Measurements from ENCODE around the gene PATJ.

The PATJ gene

GRCh38 chr1:61968869-61969268 lies 226.6 kb downstream of the PATJ start:
- no peak for DNase-seq (ENCODE audit: extremely low read depth, low read depth)
- TF ChIP-seq, protein P1, sequence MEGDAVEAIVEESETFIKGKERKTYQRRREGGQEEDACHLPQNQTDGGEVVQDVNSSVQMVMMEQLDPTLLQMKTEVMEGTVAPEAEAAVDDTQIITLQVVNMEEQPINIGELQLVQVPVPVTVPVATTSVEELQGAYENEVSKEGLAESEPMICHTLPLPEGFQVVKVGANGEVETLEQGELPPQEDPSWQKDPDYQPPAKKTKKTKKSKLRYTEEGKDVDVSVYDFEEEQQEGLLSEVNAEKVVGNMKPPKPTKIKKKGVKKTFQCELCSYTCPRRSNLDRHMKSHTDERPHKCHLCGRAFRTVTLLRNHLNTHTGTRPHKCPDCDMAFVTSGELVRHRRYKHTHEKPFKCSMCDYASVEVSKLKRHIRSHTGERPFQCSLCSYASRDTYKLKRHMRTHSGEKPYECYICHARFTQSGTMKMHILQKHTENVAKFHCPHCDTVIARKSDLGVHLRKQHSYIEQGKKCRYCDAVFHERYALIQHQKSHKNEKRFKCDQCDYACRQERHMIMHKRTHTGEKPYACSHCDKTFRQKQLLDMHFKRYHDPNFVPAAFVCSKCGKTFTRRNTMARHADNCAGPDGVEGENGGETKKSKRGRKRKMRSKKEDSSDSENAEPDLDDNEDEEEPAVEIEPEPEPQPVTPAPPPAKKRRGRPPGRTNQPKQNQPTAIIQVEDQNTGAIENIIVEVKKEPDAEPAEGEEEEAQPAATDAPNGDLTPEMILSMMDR (IDR thresholded peaks at IDR 0.05; ENCODE audit: low read depth, low read length), result no peak

DNA sequence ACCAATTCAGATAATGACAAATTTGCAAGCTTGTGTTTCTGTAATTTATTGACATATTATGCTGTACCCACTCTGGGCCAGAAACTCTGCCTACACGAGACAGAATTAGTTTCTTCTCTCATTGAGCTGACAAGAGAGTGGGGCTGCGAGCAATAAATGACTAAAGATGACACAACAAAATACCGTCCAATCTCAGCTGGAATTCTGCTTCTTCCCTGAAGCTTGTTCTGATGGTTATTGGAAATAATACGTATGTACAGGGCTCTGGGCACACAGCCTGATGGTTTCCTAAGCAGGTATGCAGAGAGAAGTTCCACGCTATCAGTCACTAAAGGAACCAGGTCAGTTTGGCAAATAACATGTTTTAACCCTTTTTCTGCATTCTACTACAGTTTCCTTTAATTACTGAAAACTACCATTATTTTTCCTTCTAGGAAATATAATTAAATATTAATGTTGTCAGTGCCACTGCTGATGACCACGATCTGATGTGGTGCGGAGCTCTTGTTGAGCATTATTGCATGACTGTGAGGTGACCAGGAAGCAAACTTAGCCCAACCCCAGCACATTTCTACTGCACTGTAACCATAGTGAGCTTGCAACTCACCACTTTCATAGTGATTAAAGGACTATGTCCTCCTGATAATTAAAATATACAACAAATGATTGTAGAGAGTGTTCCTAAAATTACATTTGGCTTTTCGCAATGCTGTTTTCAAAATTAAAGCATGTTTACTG lies 231.0 kb downstream of the PATJ start:
- TF ChIP-seq, protein P1 (IDR thresholded peaks at IDR 0.05; ENCODE audit: low read depth, low read length), result no peak

DNA sequence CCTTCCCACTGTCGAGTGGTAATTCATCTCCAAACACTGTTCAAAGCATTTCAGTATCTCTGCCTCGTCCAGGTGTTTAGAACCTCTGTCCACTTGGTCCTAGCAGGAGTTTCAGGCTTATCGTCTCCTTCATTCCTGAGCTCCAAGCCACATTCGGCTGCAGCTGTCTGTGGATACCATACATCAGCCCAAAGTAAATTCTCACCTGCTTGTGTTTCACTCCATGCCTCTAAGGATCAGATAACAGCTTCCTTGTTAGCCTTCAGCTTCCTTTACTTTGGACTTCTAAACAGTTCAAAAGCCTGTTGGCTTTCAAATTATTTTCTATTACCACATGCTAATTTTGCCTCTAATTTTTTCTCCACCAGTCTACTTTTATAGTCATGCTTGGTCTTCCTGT lies 233.4 kb downstream of the PATJ start:
- DNase-seq (ENCODE audit: extremely low read depth, low read depth), result no peak
- TF ChIP-seq, protein P1 (IDR thresholded peaks at IDR 0.05; ENCODE audit: low read depth, low read length), result no peak

More for the DNA sequence above, 231.0 kb downstream of the PATJ start:
- no peak for DNase-seq (ENCODE audit: extremely low read depth, low read depth)

DNA sequence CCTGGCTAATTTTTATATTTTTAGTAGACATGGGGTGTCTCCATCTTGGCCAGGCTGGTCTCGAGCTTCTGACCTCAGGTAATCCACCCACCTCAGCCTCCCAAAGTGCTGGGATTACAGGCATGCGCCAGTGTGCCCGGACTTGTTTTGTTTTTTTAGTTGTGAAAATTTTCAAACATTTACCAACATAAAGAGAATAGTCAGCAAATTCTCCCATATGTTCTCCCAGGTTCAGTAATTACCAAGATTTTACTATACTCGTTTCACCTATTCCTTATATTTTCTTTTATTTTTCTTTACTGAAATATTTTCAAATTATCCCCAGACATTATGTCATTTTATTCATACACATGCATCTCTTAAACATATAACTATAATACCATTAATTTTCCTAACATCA lies 234.3 kb downstream of the PATJ start:
- no peak for DNase-seq (ENCODE audit: extremely low read depth, low read depth)

DNA sequence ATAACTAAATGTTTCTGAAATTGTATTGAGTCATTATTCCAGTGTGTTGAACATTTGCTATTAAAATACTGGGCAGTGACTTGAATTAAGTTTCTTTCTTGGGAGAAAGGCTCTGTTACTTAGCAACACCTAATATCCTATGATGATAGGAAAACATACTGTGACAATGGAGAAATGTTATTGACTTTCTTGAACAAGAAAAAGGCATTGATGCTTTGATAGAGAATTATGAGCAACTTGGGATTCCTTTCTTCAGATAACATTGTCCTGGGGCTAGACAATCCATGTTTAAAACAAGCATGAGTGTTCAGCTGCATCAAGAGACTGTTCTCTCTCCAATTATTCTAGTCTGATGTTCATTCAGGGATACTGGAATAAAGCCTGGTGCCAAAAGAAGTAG lies 236.5 kb downstream of the PATJ start:
- DNase-seq (ENCODE audit: extremely low read depth, low read depth), result no peak
- TF ChIP-seq, protein P1 (IDR thresholded peaks at IDR 0.05; ENCODE audit: low read depth, low read length), result no peak

More for the DNA sequence above, 234.3 kb downstream of the PATJ start:
- TF ChIP-seq, protein P1 (IDR thresholded peaks at IDR 0.05; ENCODE audit: low read depth, low read length), result no peak

DNA sequence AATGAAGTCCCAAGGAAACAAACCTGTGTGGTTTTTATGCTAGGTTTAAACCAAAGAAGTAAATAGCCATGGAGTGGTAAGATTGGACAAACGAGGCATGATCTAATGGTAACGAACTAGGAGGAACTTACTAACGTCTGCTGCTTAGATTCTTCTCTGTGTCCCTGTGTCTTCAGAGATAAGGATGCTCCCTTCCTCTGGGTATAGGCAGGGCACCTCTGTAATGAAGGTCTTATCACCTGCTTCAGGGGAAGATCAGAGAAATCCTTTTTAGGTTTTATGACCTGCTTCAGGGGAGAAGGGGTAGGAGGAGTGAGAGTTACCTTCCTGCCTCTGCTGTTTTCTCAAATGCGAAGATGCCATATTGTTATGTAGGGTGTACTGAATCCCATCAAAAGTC lies 237.4 kb downstream of the PATJ start:
- TF ChIP-seq, protein P1 (IDR thresholded peaks at IDR 0.05; ENCODE audit: low read depth, low read length), result no peak
- DNase-seq (ENCODE audit: extremely low read depth, low read depth), result no peak

GRCh38 chr1:61980561-61980960 lies 238.3 kb downstream of the PATJ start:
- no peak for DNase-seq (ENCODE audit: extremely low read depth, low read depth)
- TF ChIP-seq, protein P1 (IDR thresholded peaks at IDR 0.05; ENCODE audit: low read depth, low read length), result no peak

All from AG09319 (cell line).